D721Med (cell line): ENCODE measurements around the gene SELENOW.

ENCODE experiments used
- DNase-seq: peaks from one replicate; pipeline ENCODE4 v3.0.0; 2011; ENCODE audit warnings: low spot score; ENCODE audit not compliant: insufficient read length
- FAIRE-seq: peaks from 2 replicates; lab custom pipeline; 2011; peaks lifted over from hg19 to GRCh38; lab: Jason Lieb, UNC
- CTCF ChIP-seq: IDR thresholded peaks from 2 replicates; pipeline ENCODE4 v1.5.1; 2012; ENCODE audit warnings: mild to moderate bottlenecking, control low read depth; ENCODE audit not compliant: insufficient read depth; ENCODE audit errors: missing control alignments

Gene SELENOW

GRCh38 chr19:47778049-47778953 lies at the start of gene SELENOW:
SELENOW (plus strand) TSS chr19:47778703; CDS start chr19:47778786, 83 bp downstream.
- TF ChIP-seq CTCF = no peak
- no peak for FAIRE-seq

GRCh38 chr19:47729468-47729798 lies 49.1 kb upstream of the SELENOW start:
- no peak for TF ChIP-seq CTCF
- DNase-seq = no peak
- FAIRE-seq = no peak

More at GRCh38 chr19:47778049-47778953, at the start of gene SELENOW:
- peak; percentile 91 for DNase-seq

- no peak for TF ChIP-seq CTCF
- DNase-seq (no peak), FAIRE-seq (no peak)
Observed at GRCh38 chr19:47729799-47730520, 48.5 kb upstream of the SELENOW start.

- no peak for TF ChIP-seq CTCF
- DNase-seq (no peak), FAIRE-seq (no peak)
Observed at GRCh38 chr19:47730521-47730889, 48.0 kb upstream of the SELENOW start.

- no peak for TF ChIP-seq CTCF
- DNase-seq = no peak
- no peak for FAIRE-seq
Observed at GRCh38 chr19:47730910-47731309, 47.6 kb upstream of the SELENOW start.

GRCh38 chr19:47735131-47735530 lies 43.4 kb upstream of the SELENOW start:
- no peak for FAIRE-seq
- no peak for TF ChIP-seq CTCF
- DNase-seq = no peak

GRCh38 chr19:47740866-47741519 lies 37.5 kb upstream of the SELENOW start:
- TF ChIP-seq CTCF = no peak
- DNase-seq (no peak), FAIRE-seq (no peak)
